H1 (cell line): ENCODE results near the gene BCAP31. TPM values are rescaled to one million over a fixed set of nuclear protein-coding genes. Genes with fewer than 3 reads are reported as not detected.

ENCODE experiments used
- CTCF ChIA-PET: fragments of 300-600 bp; sonication (Branson Sonifier 250); formaldehyde crosslinking; loops from one replicate; lab custom pipeline; 2021; ENCODE audit not compliant: partially characterized antibody; lab: Charles Lee
- POLR2A ChIA-PET: fragments of 300-600 bp; sonication (Branson Sonifier 250); formaldehyde crosslinking; loops from one replicate; lab custom pipeline; 2021; ENCODE audit warnings: inconsistent platforms; ENCODE audit not compliant: partially characterized antibody; lab: Charles Lee
- DNase-seq, 2 experiments: peaks; one replicate each; pipeline versions ENCODE4 v3.0.0 to v3.0.0-alpha.2; 2010 to 2022; ENCODE audit warnings: low spot score in 2 of 2, low read depth in 1 of 2, mixed read lengths in 1 of 2
- FAIRE-seq: peaks from 2 replicates; lab custom pipeline; 2011; peaks lifted over from hg19 to GRCh38; lab: Jason Lieb, UNC
- H2AFZ ChIP-seq: 2 replicates; pipeline ENCODE4 v1.8.1; 2012; ENCODE audit warnings: low read length, inconsistent platforms
- H2AK5ac ChIP-seq: 2 replicates; pipeline ENCODE4 v1.6.1; 2013; ENCODE audit warnings: low read depth, low read length
- H2BK120ac ChIP-seq: replicated peaks from 2 replicates; pipeline ENCODE3; 2013; ENCODE audit warnings: low read depth, low read length, inconsistent platforms
- H2BK12ac ChIP-seq: 2 replicates; pipeline ENCODE4 v1.6.1; 2013; ENCODE audit warnings: low read depth, low read length
- H2BK15ac ChIP-seq: 2 replicates; pipeline ENCODE4 v1.6.1; 2013; ENCODE audit warnings: low read length
- H2BK20ac ChIP-seq: 2 replicates; pipeline ENCODE4 v1.6.1; 2013; ENCODE audit warnings: low read length
- H2BK5ac ChIP-seq: 2 replicates; pipeline ENCODE4 v1.6.1; 2013; ENCODE audit warnings: low read depth, low read length
- H3K14ac ChIP-seq: 2 replicates; pipeline ENCODE4 v1.6.1; 2013; ENCODE audit warnings: inconsistent platforms; ENCODE audit not compliant: insufficient read length
- H3K18ac ChIP-seq: 2 replicates; pipeline ENCODE4 v1.6.1; 2013; ENCODE audit warnings: low read length; ENCODE audit errors: extremely low read depth
- H3K23ac ChIP-seq: 2 replicates; pipeline ENCODE4 v1.6.1; 2013; ENCODE audit warnings: inconsistent platforms; ENCODE audit not compliant: insufficient read length
- H3K23me2 ChIP-seq: 2 replicates; pipeline ENCODE4 v1.6.1; 2013; ENCODE audit warnings: low read depth, low read length
- H3K27ac ChIP-seq: 2 replicates; pipeline ENCODE4 v1.6.1; 2011; ENCODE audit warnings: low read depth, low read length, inconsistent platforms
- H3K27me3 ChIP-seq, 4 experiments: replicated peaks in 1 of 4; 1 replicate in 1 of 4; 2 replicates in 3 of 4; pipeline versions ENCODE4 v1.6.1 to v1.8.1; 2011 to 2013; ENCODE audit warnings: low read length in 3 of 4, mild to moderate bottlenecking in 3 of 4, inconsistent platforms in 2 of 4, mixed read lengths in 2 of 4, moderate library complexity in 1 of 4; ENCODE audit not compliant: control insufficient read depth in 3 of 4, insufficient read depth in 3 of 4; ENCODE audit errors: extremely low read depth in 1 of 4
- H3K36me3 ChIP-seq, 4 experiments: 2 replicates each; pipeline versions ENCODE4 v1.6.1 to v1.8.1; 2011 to 2013; ENCODE audit warnings: mild to moderate bottlenecking in 4 of 4, low read length in 3 of 4, moderate library complexity in 2 of 4, control low read depth in 1 of 4, inconsistent platforms in 1 of 4; ENCODE audit not compliant: insufficient read depth in 4 of 4, control insufficient read depth in 2 of 4
- H3K4ac ChIP-seq: replicated peaks from 2 replicates; pipeline ENCODE3; 2013; ENCODE audit warnings: low read length, low read depth, mixed read lengths, inconsistent platforms; ENCODE audit not compliant: insufficient read length
- H3K4me1 ChIP-seq, 4 experiments: replicated peaks in 1 of 4; 1 replicate in 1 of 4; 2 replicates in 3 of 4; pipeline versions ENCODE4 v1.6.1 to v1.8.1; 2011 to 2013; ENCODE audit warnings: low read length in 3 of 4, inconsistent platforms in 2 of 4, mixed read lengths in 1 of 4; ENCODE audit not compliant: insufficient read depth in 4 of 4, control insufficient read depth in 3 of 4
- H3K4me2 ChIP-seq, 2 experiments: 2 replicates each; pipeline versions ENCODE4 v1.6.1 to v1.8.1; 2011 to 2013; ENCODE audit warnings: low read depth in 2 of 2, low read length in 2 of 2, control low read depth in 1 of 2, inconsistent platforms in 1 of 2, mild to moderate bottlenecking in 1 of 2; ENCODE audit not compliant: insufficient read depth in 1 of 2
- H3K4me3 ChIP-seq, 4 experiments: fragments of 200-600, 300-600 bp in 1 of 4; sonication (generic), shearing (Covaris generic), sonication (Bioruptor Twin) in 1 of 4; 2 replicates each; pipeline versions ENCODE4 v1.5.1 to v1.8.1; 2011 to 2016; ENCODE audit warnings: low read length in 4 of 4, low read depth in 3 of 4, control low read depth in 2 of 4, inconsistent platforms in 2 of 4, mild to moderate bottlenecking in 2 of 4, mixed read lengths in 1 of 4, moderate library complexity in 1 of 4; ENCODE audit not compliant: insufficient read depth in 2 of 4; ENCODE audit errors: extremely low read depth in 1 of 4
- H3K56ac ChIP-seq: replicated peaks from 2 replicates; pipeline ENCODE3; 2013; ENCODE audit warnings: low read depth, mild to moderate bottlenecking, mixed read lengths, low read length, inconsistent platforms; ENCODE audit not compliant: insufficient read length
- H3K79me1 ChIP-seq: 2 replicates; pipeline ENCODE4 v1.6.1; 2013; ENCODE audit warnings: low read depth, low read length, control low read depth
- H3K79me2 ChIP-seq, 2 experiments: 2 replicates each; pipeline versions ENCODE4 v1.6.1 to v1.8.1; 2012 to 2013; ENCODE audit warnings: low read length in 2 of 2, mild to moderate bottlenecking in 2 of 2, inconsistent platforms in 1 of 2; ENCODE audit not compliant: insufficient read depth in 2 of 2, control insufficient read depth in 1 of 2
- H3K9ac ChIP-seq, 4 experiments: replicated peaks in 1 of 4; 1 replicate in 1 of 4; 2 replicates in 3 of 4; pipeline versions ENCODE4 v1.6.1 to v1.8.1; 2011 to 2013; ENCODE audit warnings: low read depth in 3 of 4, low read length in 3 of 4, control low read depth in 2 of 4, mild to moderate bottlenecking in 2 of 4, moderate library complexity in 2 of 4, inconsistent platforms in 1 of 4; ENCODE audit errors: extremely low read depth in 1 of 4
- H3K9me3 ChIP-seq, 2 experiments: 2 replicates each; pipeline versions ENCODE4 v1.6.1 to v1.8.1; 2012 to 2013; ENCODE audit warnings: mild to moderate bottlenecking in 2 of 2, moderate library complexity in 2 of 2, control low read depth in 1 of 2, inconsistent platforms in 1 of 2, low read depth in 1 of 2, low read length in 1 of 2, mixed read lengths in 1 of 2; ENCODE audit not compliant: insufficient read depth in 2 of 2
- H4K20me1 ChIP-seq, 2 experiments: replicated peaks in 1 of 2; 2 replicates each; pipeline versions ENCODE3 to v1.8.1; 2011 to 2013; ENCODE audit warnings: inconsistent platforms in 2 of 2, low read length in 2 of 2, mild to moderate bottlenecking in 1 of 2; ENCODE audit not compliant: insufficient read depth in 2 of 2, control insufficient read depth in 1 of 2
- H4K5ac ChIP-seq: 2 replicates; pipeline ENCODE4 v1.6.1; 2013; ENCODE audit warnings: low read length, low read depth, mixed read lengths, inconsistent platforms; ENCODE audit not compliant: insufficient read length
- H4K8ac ChIP-seq: 2 replicates; pipeline ENCODE4 v1.8.0; 2013; ENCODE audit warnings: mild to moderate bottlenecking, moderate library complexity, low read length, inconsistent platforms; ENCODE audit not compliant: insufficient read depth; ENCODE audit errors: extremely low read depth
- H4K91ac ChIP-seq: replicated peaks from 2 replicates; pipeline ENCODE3; 2013; ENCODE audit warnings: low read length, mixed read lengths, inconsistent platforms; ENCODE audit not compliant: insufficient read length
- CTCF ChIP-seq, 3 experiments: IDR thresholded peaks; 1 replicate in 2 of 3; 2 replicates in 1 of 3; pipeline versions ENCODE4 v1.5.1 to v1.6.1; 2011; ENCODE audit warnings: low read length in 3 of 3, mild to moderate bottlenecking in 3 of 3, inconsistent platforms in 2 of 3, low read depth in 1 of 3, moderate library complexity in 1 of 3; ENCODE audit not compliant: insufficient read depth in 1 of 3; ENCODE audit errors: control extremely low read depth in 1 of 3
- FOSL1 ChIP-seq: IDR thresholded peaks from 2 replicates; pipeline ENCODE4 v1.6.1; 2011; ENCODE audit warnings: mild to moderate bottlenecking, low read depth, low read length, moderate library complexity; ENCODE audit not compliant: insufficient read depth
- HDAC2 ChIP-seq, 2 experiments: fragments of 300-600 bp in 1 of 2; sonication (generic) in 1 of 2; IDR thresholded peaks; 2 replicates each; pipeline ENCODE4 v1.6.1; 2011 to 2012; ENCODE audit warnings: low read depth in 2 of 2, low read length in 2 of 2, mild to moderate bottlenecking in 2 of 2, moderate library complexity in 2 of 2, borderline replicate concordance in 1 of 2, inconsistent platforms in 1 of 2
- POU5F1 ChIP-seq: IDR thresholded peaks from 2 replicates; pipeline ENCODE4 v1.6.1; 2011; ENCODE audit warnings: low read depth, mild to moderate bottlenecking, low read length, moderate library complexity
- RXRA ChIP-seq: IDR thresholded peaks from 2 replicates; pipeline ENCODE4 v1.6.1; 2011; ENCODE audit warnings: low read depth, mild to moderate bottlenecking, low read length, moderate library complexity; ENCODE audit not compliant: insufficient read depth
- WGBS, 2 experiments: shearing (Covaris generic) in 1 of 2; methylation state at CpG; one replicate each; pipeline versions ENCODE4 v1.1.6 to v1.1.7; 2013 to 2015; ENCODE audit warnings: low lambda C conversion rate in 2 of 2, mixed read lengths in 2 of 2, inconsistent platforms in 1 of 2, low coverage in 1 of 2, missing lambda C conversion rate in 1 of 2; ENCODE audit not compliant: insufficient replicate concordance in 2 of 2, insufficient coverage in 1 of 2, insufficient read length in 1 of 2; ENCODE audit errors: extremely low coverage in 1 of 2, missing lambda C conversion rate in 1 of 2; 5-methylcytosine and 5-hydroxymethylcytosine counted together
- polyA plus RNA-seq, 7 experiments: library from polyadenylated mRNA; depleted of rRNA in 3 of 7; stranded (reverse) in 5 of 7; unstranded in 2 of 7; fragments of >200 nt in 5 of 7; fragments of 200-250 nt in 2 of 7; gene quantifications; 1 replicate in 5 of 7; 2 replicates in 1 of 7; 4 replicates in 1 of 7; pipeline versions ENCODE4 v1.2.1 to v1.2.3, GENCODE V29; 2011 to 2013; ENCODE audit warnings: missing spikeins in 2 of 7, mixed read lengths in 2 of 7
- total RNA-seq: library from RNA; stranded (reverse); fragmentation: NEBNext Ultra II Directional; extraction: Animal tissue kit (Norgen Biotek cat#: 25700); gene quantifications from 2 replicates; pipeline ENCODE4 v1.2.1, GENCODE V29; 2021

BCAP31 gene
- total and polyA plus RNA-seq, 2 of the 8 experiments (the other 6 are each of a cell fraction or from before 2014, with no cell fraction given) = 136 to 159 TPM

GRCh38 chrX:153771415-153772315 is 47.5 kb upstream of the BCAP31 start:
- Histone ChIP-seq H3K79me1 (no peaks in the 10 kb centered on the region), H2BK5ac (no peak overlapping the region), H3K18ac (no peak overlapping the region), H3K4me3 (no peak overlapping the region), H3K23me2 (no peaks in the 10 kb centered on the region), H4K5ac (no peak overlapping the region), H3K27ac (no peak overlapping the region), H2BK120ac (no peak overlapping the region), H3K14ac (no peak overlapping the region), H2BK12ac (no peak overlapping the region), H3K79me2 (no peaks in the 10 kb centered on the region)
- no peak for DNase-seq
- no peak for TF ChIP-seq HDAC2 (IDR thresholded peaks at IDR 0.05; ENCODE audit: borderline replicate concordance in 1 of 2, low read depth in 2 of 2, low read length in 2 of 2)
- TF ChIP-seq FOSL1 = no peak
- TF ChIP-seq RXRA = no peak
- TF ChIP-seq POU5F1 = no peak
- no peak for TF ChIP-seq CTCF (IDR thresholded peaks at IDR 0.05; ENCODE audit: control extremely low read depth in 1 of 3, insufficient read depth in 1 of 3, low read depth in 1 of 3, low read length in 3 of 3)
- TF ChIP-seq, all 59 proteins: peak for 0
- POLR2A ChIA-PET = interaction anchor here (1.0 to 1.6 kb wide), 3 partner anchors 21 to 163 kb away, joined by 3 to 4 read pairs (median 3); partner anchors contain the start of gene NAA10
- H4K8ac ChIP-seq = no peak overlapping the region; the same call in 1 of the 2 replicates
- no peak for FAIRE-seq
- no peak overlapping the region for H2AK5ac ChIP-seq
- H3K27me3 ChIP-seq = no peaks in the 10 kb centered on the region
- H3K36me3 ChIP-seq = no peaks in the 10 kb centered on the region
- H2BK15ac ChIP-seq = no peak overlapping the region
- no peaks in the 10 kb centered on the region for H4K20me1 ChIP-seq
- CTCF ChIA-PET = interaction anchor here (0.9 to 1.7 kb wide), 3 partner anchors 9 to 14 kb away, joined by 3 to 4 read pairs (median 3); partner anchors contain the start of gene SRPK3
- 95% methylated on average over 11 of the region's 37 CpGs; no CpG with 5 or more reads in 1 of the 2 experiments for WGBS, 2 experiments
- H3K23ac ChIP-seq = no peak overlapping the region
- no peak overlapping the region for H3K4me2 ChIP-seq
- H2BK20ac ChIP-seq = no peak overlapping the region
- no peak overlapping the region for H3K56ac ChIP-seq
- H3K4me1 ChIP-seq = no peaks in the 10 kb centered on the region; a peak in 1 of 7 replicates
- H3K4ac ChIP-seq = no peak overlapping the region
- no peak overlapping the region for H3K9ac ChIP-seq
- H2AFZ ChIP-seq = no peak overlapping the region
- H3K9me3 ChIP-seq = no peaks in the 10 kb centered on the region
- H4K91ac ChIP-seq = no peak overlapping the region
